Cardiac fibroblast (primary cell): ENCODE results near the gene TPSG1.
"Not testable (repeated sequence)": the region's sequence is repeated elsewhere in the genome, so short reads cannot be mapped to it uniquely, and the experiment has no call there.

Source experiments
- DNase-seq, 2 donors: peaks; one replicate each; pipeline versions ENCODE4 v3.0.0 to v3.0.0-alpha.2; 2010; ENCODE audit warnings: low read depth in 2 of 2
- H3K4me3 ChIP-seq, 2 donors: replicated peaks in 1 of 2; 1 replicate in 1 of 2; 2 replicates in 1 of 2; pipeline ENCODE4 v1.5.1; 2011; ENCODE audit warnings: low read depth in 2 of 2, low read length in 2 of 2, mild to moderate bottlenecking in 2 of 2, moderate library complexity in 1 of 2
- CTCF ChIP-seq: IDR thresholded peaks from one replicate; pipeline ENCODE4 v1.5.1; 2011; ENCODE audit warnings: low read depth, mild to moderate bottlenecking, low read length, inconsistent platforms

Gene TPSG1

DNA sequence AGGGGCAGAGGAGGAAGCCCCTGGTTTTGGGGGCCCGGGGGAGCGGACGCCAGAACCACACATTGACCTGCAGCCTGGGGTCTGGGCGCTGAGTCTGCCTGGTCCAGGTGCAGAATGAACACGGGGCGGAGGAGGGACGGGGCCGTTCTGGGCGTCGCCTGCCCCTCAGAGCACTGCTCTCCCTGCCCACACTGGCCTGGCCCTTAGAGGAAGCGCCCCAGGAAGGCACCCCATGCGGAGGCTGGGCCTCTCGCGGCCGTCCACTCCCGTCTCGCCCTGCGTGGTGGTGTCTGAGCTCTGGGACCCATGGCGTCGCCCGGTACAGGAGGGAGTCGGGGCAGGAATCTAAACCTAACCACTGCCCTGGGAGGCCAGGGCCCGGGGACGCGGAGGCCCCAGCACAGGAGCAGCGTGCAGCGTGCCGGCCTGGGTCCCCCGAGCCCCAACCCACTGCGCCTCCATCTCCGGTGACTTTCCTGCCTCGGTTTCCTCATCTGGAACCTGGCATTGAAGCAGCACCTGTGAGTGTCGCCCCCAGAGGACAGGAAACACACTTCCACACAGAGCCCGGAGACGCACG, 35.1 kb upstream of the TPSG1 start:
- DNase-seq = no peak
- no peak overlapping the region for H3K4me3 ChIP-seq
- TF ChIP-seq CTCF = no peak

DNA sequence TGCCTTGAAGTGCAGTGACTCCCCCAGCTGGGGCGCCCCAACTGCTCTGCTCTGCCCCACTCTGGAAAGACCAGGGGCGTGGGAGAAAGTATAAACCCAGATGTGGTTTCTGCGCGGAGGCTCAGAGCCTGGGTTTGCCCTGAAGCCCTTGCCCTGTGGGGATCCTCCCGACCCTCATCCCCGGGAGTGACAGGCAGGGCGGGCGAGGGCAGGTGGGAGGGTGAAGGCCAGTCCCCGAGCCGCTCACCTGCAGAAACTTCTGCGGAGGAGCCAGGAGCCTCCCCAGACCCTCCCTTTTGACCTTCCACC, 34.6 kb upstream of the TPSG1 start:
- no peak for DNase-seq
- H3K4me3 ChIP-seq = no peak overlapping the region
- TF ChIP-seq CTCF = no peak

- TF ChIP-seq CTCF = no peak
Observed at GRCh38 chr16:1258906-1259759, 34.1 kb upstream of the TPSG1 start.

GRCh38 chr16:1258225-1258600, 33.1 kb upstream of the TPSG1 start:
- TF ChIP-seq CTCF = no peak

More at GRCh38 chr16:1258906-1259759, 34.1 kb upstream of the TPSG1 start:
- DNase-seq = no peak
- no peak overlapping the region for H3K4me3 ChIP-seq

DNA sequence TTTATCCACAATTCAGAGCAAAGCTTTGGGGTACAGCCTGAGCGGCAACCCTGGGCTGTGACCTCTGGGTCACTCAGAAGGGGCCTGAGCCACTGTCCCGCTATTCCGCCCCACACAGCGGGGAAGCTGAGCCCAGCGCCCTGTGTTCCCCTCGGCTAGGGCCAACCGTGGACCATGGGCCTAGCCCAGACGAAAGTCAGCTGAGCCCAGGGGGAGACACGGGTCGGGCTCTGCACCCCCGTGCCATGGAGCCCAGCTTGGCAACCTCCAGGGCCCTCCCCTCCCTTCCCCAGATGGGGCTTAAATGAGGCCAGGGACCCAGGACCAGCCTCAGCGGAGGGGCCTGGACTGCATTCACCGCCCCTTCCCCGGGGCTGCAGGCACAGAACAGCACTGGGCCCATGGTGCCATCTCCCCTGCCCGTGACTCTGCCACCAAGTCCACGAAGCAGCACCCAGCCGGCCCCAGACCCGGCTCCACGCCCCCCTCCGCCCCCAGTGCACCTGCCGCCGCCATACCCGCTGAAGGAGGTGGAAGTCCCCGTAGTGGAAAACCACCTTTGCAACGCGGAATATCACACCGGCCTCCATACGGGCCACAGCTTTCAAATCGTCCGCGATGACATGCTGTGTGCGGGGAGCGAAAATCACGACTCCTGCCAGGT, 32.6 kb upstream of the TPSG1 start:
- no peak for TF ChIP-seq CTCF
- DNase-seq = no peak
- H3K4me3 ChIP-seq = no peak overlapping the region

More at GRCh38 chr16:1258225-1258600, 33.1 kb upstream of the TPSG1 start:
- no peak overlapping the region for H3K4me3 ChIP-seq
- DNase-seq = no peak

DNA sequence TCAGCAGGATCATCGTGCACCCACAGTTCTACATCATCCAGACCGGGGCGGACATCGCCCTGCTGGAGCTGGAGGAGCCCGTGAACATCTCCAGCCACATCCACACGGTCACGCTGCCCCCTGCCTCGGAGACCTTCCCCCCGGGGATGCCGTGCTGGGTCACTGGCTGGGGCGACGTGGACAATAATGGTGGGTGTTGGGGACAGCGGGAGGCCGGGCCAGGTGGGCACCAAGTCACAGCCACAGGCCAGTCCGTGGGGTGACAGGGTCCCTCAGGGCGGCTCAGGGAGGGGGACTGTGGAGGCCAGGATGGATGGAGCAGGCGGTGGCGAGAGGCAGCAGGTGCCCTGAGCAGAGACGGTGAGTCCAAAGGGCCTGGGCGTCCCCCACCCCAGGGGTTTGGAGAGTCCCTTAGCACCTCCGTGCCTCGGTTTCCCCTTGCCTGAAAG, 31.8 kb upstream of the TPSG1 start:
- no peak for TF ChIP-seq CTCF
- no peak for DNase-seq
- H3K4me3 ChIP-seq = no peak overlapping the region

DNA sequence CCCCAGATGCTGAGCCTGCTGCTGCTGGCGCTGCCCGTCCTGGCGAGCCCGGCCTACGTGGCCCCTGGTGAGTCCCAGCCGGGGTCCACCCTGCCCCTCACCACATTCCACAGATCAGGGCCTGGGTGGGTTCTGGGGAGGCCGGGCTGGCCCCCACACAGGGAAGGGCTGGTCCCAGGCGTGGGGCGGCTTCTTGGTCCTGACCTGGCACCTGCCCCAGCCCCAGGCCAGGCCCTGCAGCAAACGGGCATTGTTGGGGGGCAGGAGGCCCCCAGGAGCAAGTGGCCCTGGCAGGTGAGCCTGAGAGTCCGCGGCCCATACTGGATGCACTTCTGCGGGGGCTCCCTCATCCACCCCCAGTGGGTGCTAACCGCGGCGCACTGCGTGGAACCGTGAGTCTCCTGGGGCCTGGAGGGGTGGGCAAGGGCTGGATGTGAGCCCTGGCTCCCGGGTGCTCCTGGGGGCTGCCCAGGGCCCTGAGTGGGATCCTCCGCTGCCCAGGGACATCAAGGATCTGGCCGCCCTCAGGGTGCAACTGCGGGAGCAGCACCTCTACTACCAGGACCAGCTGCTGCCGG, 31.3 kb upstream of the TPSG1 start:
- not testable (repeated sequence) for DNase-seq, H3K4me3 ChIP-seq

- DNase-seq = not testable (repeated sequence)
Observed at GRCh38 chr16:1255276-1256122, 30.4 kb upstream of the TPSG1 start, which contains the start of gene TPSD1. TPSD1 (plus strand) TSS chr16:1256069; CDS start chr16:1256281, 212 bp downstream.

DNA sequence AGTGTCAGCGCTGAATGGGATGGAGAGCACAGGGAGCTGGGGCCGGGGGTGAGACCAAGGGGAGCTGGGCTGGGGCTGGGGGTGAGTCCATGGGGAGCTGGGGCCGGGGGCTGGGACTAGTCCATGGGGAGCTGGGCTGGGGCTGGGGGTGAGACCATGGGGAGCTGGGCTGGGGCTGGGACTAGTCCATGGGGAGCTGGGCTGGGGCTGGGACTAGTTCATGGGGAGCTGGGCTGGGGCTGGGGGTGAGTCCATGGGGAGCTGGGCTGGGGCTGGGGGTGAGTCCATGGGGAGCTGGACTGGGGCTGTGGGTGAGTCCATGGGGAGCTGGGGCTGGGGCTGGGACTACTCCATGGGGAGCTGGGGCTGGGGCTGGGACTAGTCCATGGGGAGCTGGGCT, 29.8 kb upstream of the TPSG1 start:
- not testable (repeated sequence) for H3K4me3 ChIP-seq, DNase-seq

More at GRCh38 chr16:1255276-1256122, 30.4 kb upstream of the TPSG1 start, which contains the start of gene TPSD1:
- not testable (repeated sequence) for H3K4me3 ChIP-seq
